Nephron progenitor cell (in vitro differentiated cells): Measurements from ENCODE around the gene PARD3.

Source experiments
- DNase-seq: peaks from one replicate; pipeline ENCODE4 v3.0.0; 2021
- H3K27ac Mint-ChIP-seq: 2 replicates; pipeline ENCODE4 v1.8.0; 2021; ENCODE audit warnings: mild to moderate bottlenecking, moderate library complexity, mixed read lengths
- H3K27me3 Mint-ChIP-seq: 2 replicates; pipeline ENCODE4 v1.8.0; 2021; ENCODE audit warnings: mild to moderate bottlenecking, low read depth, mixed read lengths; ENCODE audit not compliant: poor library complexity
- H3K36me3 Mint-ChIP-seq: 2 replicates; pipeline ENCODE4 v1.8.0; 2021; ENCODE audit warnings: low read depth, mixed read lengths
- H3K4me1 Mint-ChIP-seq: 2 replicates; pipeline ENCODE4 v1.8.0; 2021; ENCODE audit warnings: mixed read lengths
- H3K4me3 Mint-ChIP-seq: 2 replicates; pipeline ENCODE4 v1.8.0; 2021; ENCODE audit warnings: mild to moderate bottlenecking, moderate library complexity, mixed read lengths
- H3K9me3 Mint-ChIP-seq: 2 replicates; pipeline ENCODE4 v1.8.0; 2021; ENCODE audit warnings: mild to moderate bottlenecking, moderate library complexity, mixed read lengths
- TF ChIP-seq, protein P1 (sequence below): fragments of 200-600 bp; sonication (generic); IDR thresholded peaks from 2 replicates; pipeline ENCODE4 v1.5.0; 2021; ENCODE audit warnings: antibody characterized with exemption

Gene PARD3

DNA sequence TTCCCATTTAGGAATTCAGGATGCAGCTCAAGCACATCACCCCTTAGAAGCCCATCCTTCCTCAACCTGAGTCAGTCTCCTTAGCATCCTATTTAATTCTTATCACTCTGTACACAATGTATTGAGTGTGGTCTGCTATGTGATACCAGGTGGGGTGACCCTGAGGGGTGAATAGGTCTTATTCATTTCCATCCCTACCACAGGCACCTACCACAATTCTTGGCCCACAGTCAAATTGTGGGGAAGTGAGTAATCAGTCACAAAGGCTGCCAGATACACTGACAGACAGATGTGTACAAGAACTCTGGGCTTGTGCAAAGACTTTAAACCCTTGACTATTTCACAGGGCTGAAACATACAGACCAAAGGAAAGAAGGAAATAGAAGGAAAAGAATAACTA is 560.5 kb downstream of the PARD3 start:
- H3K27me3 Mint-ChIP-seq = no peaks in the 10 kb centered on the region
- peaks cover 18% of the 10 kb centered on the region for H3K36me3 Mint-ChIP-seq
- TF ChIP-seq, protein P1, sequence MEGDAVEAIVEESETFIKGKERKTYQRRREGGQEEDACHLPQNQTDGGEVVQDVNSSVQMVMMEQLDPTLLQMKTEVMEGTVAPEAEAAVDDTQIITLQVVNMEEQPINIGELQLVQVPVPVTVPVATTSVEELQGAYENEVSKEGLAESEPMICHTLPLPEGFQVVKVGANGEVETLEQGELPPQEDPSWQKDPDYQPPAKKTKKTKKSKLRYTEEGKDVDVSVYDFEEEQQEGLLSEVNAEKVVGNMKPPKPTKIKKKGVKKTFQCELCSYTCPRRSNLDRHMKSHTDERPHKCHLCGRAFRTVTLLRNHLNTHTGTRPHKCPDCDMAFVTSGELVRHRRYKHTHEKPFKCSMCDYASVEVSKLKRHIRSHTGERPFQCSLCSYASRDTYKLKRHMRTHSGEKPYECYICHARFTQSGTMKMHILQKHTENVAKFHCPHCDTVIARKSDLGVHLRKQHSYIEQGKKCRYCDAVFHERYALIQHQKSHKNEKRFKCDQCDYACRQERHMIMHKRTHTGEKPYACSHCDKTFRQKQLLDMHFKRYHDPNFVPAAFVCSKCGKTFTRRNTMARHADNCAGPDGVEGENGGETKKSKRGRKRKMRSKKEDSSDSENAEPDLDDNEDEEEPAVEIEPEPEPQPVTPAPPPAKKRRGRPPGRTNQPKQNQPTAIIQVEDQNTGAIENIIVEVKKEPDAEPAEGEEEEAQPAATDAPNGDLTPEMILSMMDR = no peak
- no peak overlapping the region for H3K4me3 Mint-ChIP-seq
- peak overlapping the region; percentile 64 for H3K27ac Mint-ChIP-seq
- no peak for DNase-seq
- H3K9me3 Mint-ChIP-seq = peaks cover 17% of the 10 kb centered on the region
- H3K4me1 Mint-ChIP-seq = peaks cover 26% of the 10 kb centered on the region

DNA sequence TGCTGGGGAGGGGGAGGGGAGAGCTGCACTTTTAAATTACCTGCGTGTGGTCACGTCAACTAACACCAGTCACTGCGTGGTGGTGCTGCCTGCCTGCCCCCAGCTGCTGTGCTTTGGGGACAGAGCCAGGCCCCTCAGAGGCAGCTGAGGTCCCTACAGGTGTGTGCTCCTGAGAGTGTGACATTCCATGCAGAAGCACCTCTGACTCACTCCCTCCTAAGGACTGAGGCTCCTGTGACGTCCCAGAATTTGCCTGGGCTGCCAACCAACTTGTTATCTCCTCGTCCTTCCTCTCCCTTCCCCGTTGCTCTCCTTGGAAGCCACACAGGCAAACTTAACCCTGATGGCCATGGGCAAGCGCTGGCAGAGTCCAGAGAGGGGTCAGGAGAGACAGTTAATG is 563.0 kb downstream of the PARD3 start:
- Mint-ChIP-seq H3K4me1 (peaks cover 26% of the 10 kb centered on the region), H3K27ac (no peak overlapping the region), H3K36me3 (no peaks in the 10 kb centered on the region), H3K9me3 (no peaks in the 10 kb centered on the region), H3K4me3 (no peak overlapping the region), H3K27me3 (no peaks in the 10 kb centered on the region)
- TF ChIP-seq, protein P1 = no peak
- DNase-seq = no peak

DNA sequence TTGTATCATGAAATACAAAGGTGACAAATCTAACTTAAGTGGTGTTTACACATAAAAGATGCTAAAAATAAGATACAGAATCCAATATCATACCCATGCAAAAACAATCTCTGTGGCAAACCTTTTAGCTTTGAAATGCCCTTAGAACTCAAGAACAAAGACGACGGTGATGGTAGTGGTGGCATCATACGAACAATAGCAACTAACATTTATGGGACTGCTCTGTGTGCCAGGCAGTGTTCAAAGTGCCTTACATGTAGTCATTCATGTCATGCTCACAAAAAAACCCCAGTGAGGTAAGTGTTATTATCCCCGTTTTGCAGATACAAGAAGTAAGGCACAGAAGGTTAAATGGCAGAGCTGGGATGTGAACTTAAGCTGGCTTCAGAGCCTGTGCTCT is 563.9 kb downstream of the PARD3 start:
- peaks cover 26% of the 10 kb centered on the region for H3K4me1 Mint-ChIP-seq
- H3K36me3 Mint-ChIP-seq = no peaks in the 10 kb centered on the region
- no peaks in the 10 kb centered on the region for H3K9me3 Mint-ChIP-seq
- TF ChIP-seq, protein P1 = no peak
- H3K4me3 Mint-ChIP-seq = no peak overlapping the region
- DNase-seq = no peak
- H3K27me3 Mint-ChIP-seq = no peaks in the 10 kb centered on the region
- H3K27ac Mint-ChIP-seq = no peak overlapping the region

DNA sequence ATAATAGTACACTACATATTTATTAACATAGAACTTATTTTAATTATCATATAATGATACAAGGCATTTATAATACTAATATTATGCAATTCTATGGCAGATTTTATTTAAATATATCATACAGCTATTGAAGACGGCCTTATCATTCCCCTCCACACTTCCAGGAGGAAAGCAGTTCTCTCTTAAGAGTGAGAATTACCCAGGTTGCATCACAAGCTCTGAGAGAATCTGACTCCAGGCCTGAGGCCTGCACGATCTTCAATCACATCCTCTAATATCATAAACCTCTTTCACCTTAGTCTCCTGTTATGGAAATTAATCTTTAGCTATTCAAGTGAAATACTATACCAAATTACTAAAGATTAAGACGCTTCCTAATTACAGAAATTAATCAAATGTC is 564.4 kb downstream of the PARD3 start:
- Mint-ChIP-seq H3K4me3 (no peak overlapping the region), H3K36me3 (no peaks in the 10 kb centered on the region), H3K4me1 (peaks cover 26% of the 10 kb centered on the region), H3K27ac (no peak overlapping the region), H3K27me3 (no peaks in the 10 kb centered on the region), H3K9me3 (no peaks in the 10 kb centered on the region)
- no peak for DNase-seq
- TF ChIP-seq, protein P1 = no peak

DNA sequence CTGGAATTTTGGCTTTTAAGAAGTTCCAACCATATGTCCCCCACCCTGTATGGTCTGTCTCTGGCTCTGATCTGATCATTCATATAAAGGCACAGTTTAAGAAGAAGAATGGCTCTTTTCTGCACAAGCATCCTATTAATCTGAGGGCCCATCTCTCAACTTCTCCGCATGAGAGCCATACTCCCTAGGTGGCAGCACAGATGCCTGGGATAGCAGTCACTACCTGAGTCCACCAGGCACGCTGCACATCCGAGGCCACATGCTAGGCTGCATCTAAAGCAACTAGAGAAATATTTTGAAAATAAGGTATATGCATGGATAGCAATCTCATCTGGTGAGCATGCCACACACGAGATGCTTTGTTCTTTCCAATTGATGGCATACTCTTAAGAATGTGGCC is 565.5 kb downstream of the PARD3 start:
- no peak for DNase-seq
- Mint-ChIP-seq H3K4me1 (peaks cover 23% of the 10 kb centered on the region), H3K9me3 (no peaks in the 10 kb centered on the region), H3K36me3 (no peaks in the 10 kb centered on the region), H3K4me3 (no peak overlapping the region), H3K27ac (no peak overlapping the region), H3K27me3 (no peaks in the 10 kb centered on the region)
- TF ChIP-seq, protein P1 = no peak

DNA sequence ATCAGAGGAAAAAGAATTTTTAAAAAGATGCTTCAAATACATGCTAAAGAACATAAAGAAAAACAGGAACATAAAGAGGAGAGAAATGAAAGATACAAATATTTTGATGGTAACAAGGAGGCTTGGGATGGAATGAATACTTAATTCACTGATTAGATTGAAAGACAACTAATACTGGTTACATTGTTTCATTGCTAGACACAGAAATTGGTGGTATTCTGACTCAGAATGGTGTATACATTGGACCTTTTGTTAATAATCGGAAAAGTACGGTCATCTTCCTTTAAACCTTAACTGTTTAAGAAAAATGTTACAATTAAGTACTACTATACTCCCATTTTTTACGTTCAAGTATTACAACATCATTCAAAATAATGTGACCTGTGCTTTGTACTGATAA is 567.5 kb downstream of the PARD3 start:
- H3K36me3 Mint-ChIP-seq = peaks cover 8% of the 10 kb centered on the region
- no peak for DNase-seq

More for the DNA sequence above, 567.5 kb downstream of the PARD3 start:
- TF ChIP-seq, protein P1 = no peak
- no peak overlapping the region for H3K27ac Mint-ChIP-seq
- no peak overlapping the region for H3K4me3 Mint-ChIP-seq
- peaks cover 5% of the 10 kb centered on the region for H3K9me3 Mint-ChIP-seq
- H3K27me3 Mint-ChIP-seq = no peaks in the 10 kb centered on the region
- peaks cover 20% of the 10 kb centered on the region for H3K4me1 Mint-ChIP-seq
